Measurements from ENCODE around the gene MRPL44.

DNA sequence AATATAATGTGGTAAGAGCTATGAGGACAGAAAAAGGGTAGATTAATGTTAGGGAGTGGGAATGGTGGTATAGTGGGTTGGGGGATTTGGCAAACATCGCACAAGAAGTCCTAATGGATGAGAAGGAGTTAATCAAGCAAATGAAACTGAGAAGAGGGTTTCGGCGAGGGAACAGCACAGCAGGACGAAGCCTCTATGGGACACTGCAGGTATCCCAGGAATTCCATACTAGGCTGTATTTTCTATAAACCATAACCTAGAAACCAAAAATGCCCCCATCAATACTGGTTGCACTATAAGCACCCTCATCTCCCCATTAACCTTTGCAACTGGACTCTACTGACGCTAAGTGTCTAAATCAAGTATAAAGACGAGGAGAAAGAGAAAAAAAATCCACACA lies 22.4 kb upstream of the MRPL44 start:
- TF ChIP-seq TAF1 (IDR thresholded peaks at IDR 0.05; ENCODE audit: borderline replicate concordance, insufficient read depth, low read length): no peak
- no peak for TF ChIP-seq POLR2AphosphoS5 (IDR thresholded peaks at IDR 0.05; ENCODE audit: low read depth, low read length)
- TF ChIP-seq FOXP2 (optimal IDR thresholded peaks at IDR 0.05; ENCODE audit: borderline replicate concordance, extremely low read depth, extremely low read length, insufficient read depth): no peak
- TF ChIP-seq SIN3A (IDR thresholded peaks at IDR 0.05; ENCODE audit: borderline replicate concordance, insufficient read depth, low read length): no peak
- TF ChIP-seq REST (IDR thresholded peaks at IDR 0.05; ENCODE audit: insufficient read depth in 1 of 2, low read depth in 2 of 2, low read length in 2 of 2): no peak
